GM21529 (cell line): Measurements from ENCODE around the gene L1TD1.
"Not testable (repeated sequence)": the region's sequence is repeated elsewhere in the genome, so short reads cannot be mapped to it uniquely, and the experiment has no call there.

Source experiments
- ATAC-seq: cut with Tn5 transposase; IDR thresholded peaks from one replicate; pipeline ENCODE4 v1.9.1; 2021; ENCODE audit not compliant: unreplicated experiment

The L1TD1 gene, protein sequence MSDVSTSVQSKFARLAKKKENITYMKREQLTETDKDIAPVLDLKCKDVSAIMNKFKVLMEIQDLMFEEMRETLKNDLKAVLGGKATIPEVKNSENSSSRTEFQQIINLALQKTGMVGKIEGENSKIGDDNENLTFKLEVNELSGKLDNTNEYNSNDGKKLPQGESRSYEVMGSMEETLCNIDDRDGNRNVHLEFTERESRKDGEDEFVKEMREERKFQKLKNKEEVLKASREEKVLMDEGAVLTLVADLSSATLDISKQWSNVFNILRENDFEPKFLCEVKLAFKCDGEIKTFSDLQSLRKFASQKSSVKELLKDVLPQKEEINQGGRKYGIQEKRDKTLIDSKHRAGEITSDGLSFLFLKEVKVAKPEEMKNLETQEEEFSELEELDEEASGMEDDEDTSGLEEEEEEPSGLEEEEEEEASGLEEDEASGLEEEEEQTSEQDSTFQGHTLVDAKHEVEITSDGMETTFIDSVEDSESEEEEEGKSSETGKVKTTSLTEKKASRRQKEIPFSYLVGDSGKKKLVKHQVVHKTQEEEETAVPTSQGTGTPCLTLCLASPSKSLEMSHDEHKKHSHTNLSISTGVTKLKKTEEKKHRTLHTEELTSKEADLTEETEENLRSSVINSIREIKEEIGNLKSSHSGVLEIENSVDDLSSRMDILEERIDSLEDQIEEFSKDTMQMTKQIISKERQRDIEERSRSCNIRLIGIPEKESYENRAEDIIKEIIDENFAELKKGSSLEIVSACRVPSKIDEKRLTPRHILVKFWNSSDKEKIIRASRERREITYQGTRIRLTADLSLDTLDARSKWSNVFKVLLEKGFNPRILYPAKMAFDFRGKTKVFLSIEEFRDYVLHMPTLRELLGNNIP

DNA sequence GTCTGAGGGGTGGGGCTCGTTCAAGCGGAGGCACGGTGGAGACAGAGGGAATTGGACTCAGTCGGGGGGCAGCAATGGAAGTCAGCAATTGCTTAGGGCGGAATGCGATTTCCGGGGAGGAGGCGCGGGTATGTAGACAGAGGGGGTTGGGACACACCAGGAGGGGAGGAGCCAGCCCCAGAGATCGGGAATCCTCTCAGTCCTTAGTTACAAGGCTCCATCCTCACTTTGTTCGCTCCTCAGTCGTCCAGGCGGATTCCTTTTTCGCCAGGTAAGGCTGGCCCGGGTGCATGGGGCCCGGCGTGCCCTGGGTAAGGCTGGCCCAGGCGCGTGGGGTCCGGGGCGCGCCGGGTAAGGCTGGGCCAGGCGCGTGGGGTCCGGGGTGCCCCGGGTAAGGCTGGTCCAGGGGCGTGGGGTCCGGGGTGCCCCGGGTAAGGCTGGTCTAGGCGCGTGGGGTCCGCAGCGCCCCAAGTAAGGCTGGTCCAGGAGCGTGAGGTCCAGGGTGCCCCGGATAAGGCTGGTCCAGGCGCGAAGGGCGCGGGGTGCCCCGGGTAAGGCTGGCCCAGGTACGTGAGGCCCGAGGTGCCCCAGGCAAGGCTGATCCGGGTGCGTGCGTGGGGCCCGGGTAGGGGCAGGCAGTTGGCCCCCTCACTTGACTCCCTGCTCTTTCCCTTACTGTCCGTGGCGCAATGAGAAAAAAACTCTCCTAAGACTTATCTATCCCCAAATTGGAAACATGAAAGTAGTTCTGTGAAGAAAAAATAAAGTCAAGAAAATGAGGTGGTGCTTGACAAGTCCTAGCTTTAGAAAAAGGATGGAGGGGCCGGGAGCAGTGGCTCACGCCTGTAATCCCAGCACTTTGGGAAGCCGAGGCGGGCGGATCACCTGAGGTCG, at the start of gene L1TD1:
TSS of gene L1TD1 (plus strand) at position 199 of the 894 bp plus-strand sequence. CDS start 11,780 bp downstream, outside the sequence.
- ATAC-seq = no peak

DNA sequence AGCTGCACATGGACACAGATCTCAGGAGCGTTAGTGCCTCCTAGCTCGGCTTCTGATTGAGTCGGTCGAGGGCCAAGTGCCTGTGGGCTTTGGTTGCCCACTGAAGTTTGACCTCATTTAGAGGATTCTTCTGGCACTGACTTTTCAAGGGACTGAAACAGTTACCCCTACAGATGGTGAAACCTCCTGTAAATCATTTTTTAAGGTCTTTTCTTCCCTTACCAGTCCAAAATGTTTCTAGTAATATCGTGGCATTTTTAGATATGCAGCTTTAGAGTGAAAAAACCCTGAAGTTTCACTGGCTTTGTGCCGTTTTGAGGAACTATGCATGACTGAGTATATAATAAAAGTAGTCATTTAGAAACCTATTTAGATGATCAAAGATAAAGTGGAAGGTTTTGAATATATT, 34.7 kb upstream of the L1TD1 start:
- ATAC-seq = peak; percentile 70

DNA sequence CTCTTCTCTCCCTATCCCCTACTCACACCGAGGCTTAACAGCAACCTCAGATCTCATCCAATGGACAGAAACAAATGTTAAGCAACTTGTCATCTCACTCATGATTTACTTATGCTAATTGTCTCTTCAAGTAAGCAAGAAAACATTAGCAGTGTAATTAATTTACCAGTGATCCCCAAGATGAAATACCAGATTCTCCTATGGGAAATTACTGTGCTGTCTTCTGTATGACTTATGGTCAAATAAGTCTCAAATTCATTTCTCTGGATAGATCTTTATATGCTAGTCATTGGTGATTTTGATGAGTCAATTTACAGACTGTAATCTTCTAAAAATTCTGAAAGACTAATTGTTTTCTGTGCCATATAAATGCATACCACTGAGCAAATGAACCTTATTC, 32.9 kb upstream of the L1TD1 start:
- ATAC-seq = no peak

DNA sequence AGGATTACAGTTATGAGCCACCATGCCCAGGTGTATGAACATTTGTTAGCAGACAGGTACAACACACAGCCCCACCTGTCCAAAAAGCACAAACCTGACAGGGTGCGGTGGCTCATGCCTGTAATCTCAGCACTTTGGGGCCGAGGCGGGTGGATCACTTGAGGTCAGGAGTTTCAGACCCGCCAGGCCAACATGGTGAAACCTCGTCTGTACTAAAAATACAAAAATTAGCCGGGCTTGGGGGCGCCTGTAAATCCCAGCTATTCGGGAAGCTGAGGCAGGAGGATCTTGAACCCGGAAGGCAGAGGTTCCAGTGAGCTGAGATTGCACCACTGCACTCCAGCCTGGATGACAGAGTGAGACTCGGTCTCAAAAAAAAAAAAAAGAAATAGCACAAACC, 24.3 kb upstream of the L1TD1 start:
- ATAC-seq = not testable (repeated sequence)

DNA sequence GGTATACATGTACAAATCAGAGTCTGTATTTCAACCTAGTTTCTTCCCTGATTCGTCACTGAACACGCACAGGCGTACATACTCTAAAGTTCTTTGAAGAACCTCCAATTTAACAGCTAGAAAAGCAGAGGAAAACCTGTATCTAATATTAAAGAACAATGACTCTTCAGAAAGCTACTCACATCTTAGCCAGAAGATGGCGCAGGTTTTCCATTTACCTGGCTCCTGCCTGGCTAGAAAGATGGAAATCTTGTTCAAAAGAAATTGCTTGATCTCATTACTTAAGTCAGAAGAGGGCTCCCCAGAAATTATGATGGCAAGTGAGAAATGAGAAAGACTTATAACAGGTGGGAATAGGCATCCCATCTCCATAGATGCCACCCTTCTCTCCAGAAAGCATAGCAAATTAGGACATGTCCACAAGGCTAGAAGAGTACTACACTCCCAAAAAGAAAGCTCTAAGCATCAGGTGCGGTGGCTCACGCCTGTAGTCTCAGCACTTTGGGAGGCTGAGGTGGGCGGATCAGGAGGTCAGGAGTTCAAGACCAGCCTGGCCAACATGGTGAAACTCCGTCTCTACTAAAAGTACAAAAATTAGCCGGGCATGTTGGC, 19.0 kb upstream of the L1TD1 start:
- ATAC-seq = no peak

DNA sequence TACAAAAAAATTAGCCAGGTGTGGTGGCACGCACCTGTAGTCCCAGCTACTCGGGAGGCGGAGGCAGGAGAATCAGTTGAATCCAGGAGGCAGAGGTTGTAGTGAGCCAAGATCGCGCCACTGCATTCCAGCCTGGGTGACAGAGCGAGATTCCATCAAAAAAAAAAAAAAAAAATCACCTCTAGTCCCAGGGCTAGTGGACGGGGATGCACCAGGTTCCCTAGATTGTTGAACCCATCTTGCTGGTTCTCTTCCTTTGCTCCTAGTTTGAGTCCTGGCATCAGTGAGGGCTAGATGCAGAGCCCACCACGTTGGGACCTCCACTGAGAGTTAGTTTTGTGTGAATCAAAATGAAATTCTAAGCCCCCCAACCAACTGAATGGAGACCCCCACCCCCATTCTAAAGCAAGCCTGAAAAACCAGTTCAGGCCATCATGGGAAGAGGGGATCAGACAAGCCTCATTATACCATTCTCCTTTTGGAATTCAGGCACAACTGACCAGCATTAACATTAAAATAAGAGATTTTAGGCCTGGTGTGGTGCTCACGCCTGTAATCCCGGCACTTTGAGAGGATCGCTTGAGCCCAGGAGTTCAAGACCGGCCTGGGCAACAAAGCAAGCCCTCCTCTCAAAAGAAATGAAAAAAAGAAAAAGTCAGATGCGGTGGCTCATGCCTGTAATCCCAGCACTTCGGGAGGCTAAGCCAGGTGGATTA, 17.9 kb upstream of the L1TD1 start:
- no peak for ATAC-seq

DNA sequence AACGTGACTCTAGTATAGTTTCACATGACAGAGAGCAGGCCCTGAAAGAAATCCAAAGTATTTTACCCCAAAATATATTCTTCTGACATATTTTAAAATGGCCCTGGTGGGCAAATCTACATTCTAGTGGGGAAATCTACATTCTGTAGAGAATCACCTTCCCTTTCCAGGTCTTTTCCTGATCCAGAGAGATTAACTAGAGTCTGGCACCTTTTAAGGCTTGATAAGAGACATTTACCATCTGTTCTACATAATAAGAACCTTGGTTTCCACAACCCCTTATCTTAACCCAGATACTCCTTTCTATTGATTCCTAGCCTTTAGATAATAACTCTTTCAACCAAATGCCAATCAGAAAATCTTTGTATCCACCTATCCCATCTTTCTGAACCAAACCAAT, 17.0 kb upstream of the L1TD1 start:
- ATAC-seq = no peak

DNA sequence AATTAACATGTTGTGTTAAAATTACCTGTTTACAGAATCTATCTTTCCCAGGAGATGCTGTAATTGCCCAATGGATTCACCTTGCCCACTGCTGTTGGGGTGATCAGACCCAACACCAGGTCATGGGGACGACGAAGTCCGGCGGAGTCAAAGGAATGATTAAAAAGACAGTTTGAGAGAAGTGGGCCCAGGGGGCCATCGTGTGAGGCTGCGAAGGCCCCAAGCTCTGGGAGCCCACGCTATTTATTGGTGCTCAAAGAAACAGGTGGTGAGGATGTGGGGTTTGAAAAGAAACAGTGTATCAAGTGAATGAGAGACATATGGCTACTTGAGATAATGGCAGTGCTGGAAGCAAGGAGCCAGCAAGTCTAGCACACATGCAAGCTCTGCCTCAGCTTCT, 16.3 kb upstream of the L1TD1 start:
- no peak for ATAC-seq

DNA sequence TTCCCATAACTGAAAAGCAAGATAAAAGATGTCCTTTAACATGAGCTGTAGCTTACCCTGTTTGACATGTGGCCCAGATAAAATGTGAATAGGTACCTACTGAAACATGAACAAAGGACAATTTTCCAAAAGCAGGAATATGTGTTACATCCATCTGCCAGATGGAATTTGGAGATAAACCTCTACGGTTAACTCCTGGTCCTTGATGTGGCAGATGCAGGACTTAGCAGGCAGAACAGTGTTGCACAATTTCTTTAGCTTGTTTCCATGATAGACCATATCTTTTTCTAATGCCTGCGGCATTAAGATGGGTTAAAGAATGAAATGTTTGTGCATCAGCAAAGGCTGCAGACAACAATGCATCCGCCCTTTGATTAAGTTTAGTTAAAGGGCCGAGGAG, 14.6 kb upstream of the L1TD1 start:
- ATAC-seq = not testable (repeated sequence)

DNA sequence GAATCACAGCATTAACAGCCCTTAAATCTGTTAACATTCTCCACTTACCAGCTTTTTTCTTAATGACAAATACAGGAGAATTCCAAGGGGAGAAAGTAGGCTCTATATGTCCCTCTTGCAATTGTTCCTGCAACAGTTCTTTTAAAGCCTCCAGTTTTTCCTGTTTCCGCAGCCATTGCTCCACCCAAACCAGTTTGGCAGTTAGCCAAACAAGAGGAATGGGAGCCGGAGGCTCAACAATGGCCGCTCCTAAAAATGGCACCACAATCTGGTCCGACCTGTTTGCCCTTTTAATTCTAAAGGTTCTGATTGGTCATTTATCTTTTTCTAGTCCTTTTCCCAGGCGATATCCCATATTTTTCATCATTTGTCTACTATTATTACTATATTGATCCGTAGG, 14.0 kb upstream of the L1TD1 start:
- ATAC-seq = no peak

DNA sequence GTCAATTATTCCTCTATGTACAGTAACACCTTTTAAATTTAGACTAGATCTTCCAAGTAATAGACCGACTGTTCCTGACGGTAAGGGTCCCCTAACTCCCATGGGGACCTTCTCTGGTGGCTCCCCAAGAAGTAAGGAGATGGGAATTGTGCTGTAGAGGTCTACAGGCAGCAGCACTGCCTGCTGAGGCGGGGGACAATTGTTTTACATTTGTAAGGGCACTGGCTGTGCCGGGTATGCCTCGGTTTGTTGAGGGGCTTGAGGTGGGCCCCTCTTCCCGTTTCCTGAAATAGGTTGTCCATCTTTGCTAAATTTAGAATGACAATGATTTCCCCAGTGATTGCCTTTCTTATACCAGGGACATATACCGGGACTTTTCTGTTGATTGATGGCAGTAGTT, 13.1 kb upstream of the L1TD1 start:
- ATAC-seq = no peak

DNA sequence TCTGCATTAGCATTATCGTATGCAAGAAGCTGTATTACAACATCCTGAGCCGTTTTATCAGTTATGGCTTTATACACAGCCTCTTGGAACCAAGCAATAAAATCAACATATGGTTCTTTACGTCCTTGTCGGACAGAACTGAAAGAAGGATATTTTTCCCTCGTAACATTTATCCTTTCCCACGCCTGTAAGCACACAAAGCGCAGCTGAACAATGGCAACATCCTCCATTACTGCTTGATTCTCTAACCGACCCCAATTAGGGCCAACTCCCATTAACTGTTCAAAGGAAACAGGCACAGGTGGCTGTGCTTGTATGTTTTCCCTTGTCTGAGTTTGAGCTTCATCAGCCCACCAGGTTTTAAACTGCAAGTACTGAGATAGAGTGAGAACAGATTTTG, 12.5 kb upstream of the L1TD1 start:
- ATAC-seq = not testable (repeated sequence)

DNA sequence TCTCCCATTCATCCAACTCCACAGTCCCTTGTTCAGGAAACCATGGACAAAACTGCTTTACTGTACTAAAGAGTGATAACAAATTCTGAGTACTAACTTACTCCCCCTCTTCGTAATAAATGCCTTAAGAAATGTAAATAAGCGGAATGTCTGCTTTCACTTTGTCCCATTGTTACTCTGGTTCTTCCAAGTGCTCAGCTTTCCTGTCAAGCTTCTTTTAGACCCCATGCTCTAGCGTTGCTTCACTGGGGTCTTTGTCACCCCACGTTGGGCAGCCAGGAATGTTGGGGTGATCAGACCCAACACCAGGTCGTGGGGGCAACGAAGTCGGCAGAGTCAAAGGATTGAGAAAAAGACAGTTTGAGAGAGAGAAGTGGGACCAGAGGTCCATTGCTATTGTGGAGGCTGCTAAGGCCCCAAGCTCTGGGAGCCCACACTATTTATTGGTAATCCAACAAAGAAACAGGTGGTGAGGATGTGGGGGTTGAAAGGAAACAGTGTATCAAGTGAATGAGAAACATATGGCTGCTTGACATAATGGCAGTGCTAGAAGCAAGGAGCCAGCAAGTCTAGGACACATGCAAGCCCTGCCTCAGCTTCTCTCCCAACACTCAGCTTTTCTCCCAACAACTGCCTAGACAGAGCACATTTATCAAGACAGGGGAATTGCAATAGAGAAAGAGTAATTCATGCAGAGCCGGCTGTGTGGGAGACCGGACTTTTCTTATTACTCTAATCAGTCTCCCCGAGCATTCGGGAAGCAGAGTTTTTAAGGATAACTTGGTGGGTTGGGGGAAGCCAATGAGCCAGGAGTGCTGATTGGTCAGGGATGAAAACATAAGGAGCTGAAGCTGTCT, 11.3 kb upstream of the L1TD1 start:
- not testable (repeated sequence) for ATAC-seq

DNA sequence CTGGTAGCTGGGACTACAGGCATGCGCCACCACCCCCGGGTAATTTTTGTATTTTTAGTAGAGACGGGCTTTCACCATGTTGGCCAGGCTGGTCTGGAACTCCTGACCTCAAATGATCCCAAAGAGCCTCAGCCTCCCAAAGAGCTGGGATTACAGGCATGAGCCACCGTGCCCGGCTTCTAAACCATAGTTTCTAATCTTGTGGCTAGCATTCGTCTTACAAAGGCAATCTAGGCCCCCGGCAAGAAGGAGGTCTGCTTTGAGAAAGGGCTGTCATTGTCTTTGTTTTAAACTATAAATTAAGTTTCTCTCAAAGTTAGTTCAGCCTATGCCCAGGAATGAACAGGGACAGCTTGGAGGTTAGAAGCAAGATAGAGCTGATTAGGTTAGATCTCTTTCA, 10.3 kb upstream of the L1TD1 start:
- no peak for ATAC-seq

DNA sequence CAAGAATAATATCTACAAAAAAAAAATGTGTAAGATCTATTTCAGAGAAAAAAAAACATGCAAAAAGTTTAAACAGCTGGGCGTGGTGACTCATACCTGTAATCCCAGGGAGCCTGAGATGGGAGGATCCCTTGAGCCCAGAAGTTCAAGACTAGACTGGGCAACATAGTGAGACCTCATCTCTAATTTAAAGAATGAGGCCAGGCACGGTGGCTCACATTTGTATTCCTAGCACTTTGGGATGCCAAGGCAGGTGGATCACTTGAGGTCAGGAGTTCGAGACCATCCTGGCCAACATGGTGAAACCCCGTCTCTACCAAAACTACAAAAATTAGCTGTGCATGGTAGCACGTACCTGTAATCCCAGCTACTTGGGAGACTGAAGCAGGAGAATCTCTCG, 9.4 kb upstream of the L1TD1 start:
- not testable (repeated sequence) for ATAC-seq

DNA sequence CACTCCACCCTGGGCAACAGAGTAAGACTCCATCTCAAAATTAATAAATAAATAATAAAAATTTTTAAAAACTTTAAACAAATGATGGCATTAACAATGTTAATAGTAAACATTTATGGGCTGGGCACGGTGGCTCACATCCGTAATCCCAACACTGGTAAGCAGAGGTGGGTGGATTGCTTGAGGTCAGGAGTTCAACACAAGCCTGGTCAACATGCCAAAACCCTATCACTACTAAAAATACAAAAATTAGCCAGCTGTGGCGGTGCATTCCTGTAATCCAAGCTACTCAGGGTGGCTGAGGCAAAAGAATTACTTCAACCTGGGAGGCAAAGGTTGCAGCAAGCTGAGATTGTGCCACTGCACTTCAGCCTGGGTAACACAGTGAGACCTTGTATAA, 9.0 kb upstream of the L1TD1 start:
- no peak for ATAC-seq

DNA sequence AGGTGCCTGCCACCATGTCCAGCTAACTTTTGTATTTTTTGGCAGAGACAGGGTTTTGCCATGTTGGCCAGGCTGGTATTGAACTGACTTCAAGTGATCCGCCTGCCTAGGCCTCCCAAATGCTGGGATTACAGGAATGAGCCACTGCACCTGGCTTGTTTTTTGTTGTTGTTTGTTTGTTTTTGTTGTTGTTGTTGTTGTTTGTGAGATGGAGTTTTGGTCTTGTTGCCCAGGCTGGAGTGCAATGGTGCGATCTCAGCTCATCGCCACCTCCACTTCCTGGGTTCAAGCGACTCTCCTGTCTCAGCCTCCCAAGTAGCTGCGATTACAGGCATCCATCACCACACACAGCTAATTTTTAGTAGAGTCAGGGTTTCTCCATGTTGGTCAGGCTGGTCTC, 7.1 kb upstream of the L1TD1 start:
- no peak for ATAC-seq

DNA sequence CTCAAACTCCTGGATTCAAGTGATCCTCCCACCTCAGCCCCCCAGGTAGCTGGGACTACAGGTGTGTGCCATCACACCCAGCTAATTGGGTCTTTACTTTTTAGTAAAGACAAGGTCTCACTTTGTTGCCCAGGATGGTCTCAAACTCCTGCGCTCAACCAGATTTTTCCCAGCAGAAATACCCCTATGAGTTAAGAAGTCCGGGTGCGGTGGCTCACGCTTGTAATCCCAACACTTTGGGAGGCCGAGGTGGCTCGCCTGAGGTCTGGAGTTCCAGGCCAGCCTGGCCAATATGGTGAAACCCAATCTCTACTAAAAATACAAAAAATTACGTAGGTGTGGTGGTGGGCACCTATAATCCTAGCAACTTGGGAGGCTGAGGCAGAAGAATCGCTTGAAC, 6.5 kb upstream of the L1TD1 start:
- ATAC-seq = no peak

DNA sequence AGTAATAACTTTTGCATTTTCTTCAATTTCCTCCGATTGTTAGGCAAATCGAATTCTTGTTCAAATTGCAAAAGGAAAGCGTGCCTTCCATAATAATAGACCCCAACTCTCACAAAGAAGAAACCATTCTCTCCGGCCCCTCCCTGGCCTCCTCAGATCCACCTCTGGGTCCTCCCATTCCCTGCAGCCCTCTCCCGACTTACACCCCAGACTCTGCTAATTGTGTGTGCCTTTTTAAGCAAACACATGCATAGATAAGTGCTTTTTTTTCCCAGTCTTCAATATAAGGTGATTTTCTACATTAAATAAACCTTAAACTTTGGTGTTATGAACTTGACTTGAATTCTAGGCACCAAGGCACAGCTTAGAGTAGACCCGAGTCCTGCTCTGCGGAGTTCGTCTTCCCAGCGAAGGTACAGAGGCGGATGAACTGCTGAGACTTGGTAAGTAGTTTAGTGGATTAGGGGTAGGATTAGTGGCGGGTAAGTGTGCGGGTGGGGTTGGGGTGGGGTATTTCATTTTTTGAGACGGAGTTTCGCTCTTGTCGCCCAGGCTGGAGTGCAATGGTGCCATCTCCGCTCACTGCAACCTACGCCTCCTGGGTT, 1.5 kb downstream of the L1TD1 start:
- ATAC-seq = no peak
